OCI-LY7 (cell line): ENCODE results near the gene GLRX3.

ENCODE experiments used
- EZH2phosphoT487 ChIP-seq: fragments of 200-600 bp; sonication (generic); IDR thresholded peaks from 2 replicates; pipeline ENCODE4 v1.6.1; 2018; ENCODE audit warnings: low read depth, borderline replicate concordance, mild to moderate bottlenecking, mixed run types, antibody characterized with exemption, low read length, moderate library complexity, mixed read lengths
- TF ChIP-seq, protein P1 (sequence below): fragments of 200-600 bp; sonication (generic); conservative IDR thresholded peaks from 2 replicates; pipeline ENCODE4 v1.5.1; 2014; ENCODE audit warnings: mild to moderate bottlenecking, antibody characterized with exemption, low read length, moderate library complexity, mixed read lengths

DNA sequence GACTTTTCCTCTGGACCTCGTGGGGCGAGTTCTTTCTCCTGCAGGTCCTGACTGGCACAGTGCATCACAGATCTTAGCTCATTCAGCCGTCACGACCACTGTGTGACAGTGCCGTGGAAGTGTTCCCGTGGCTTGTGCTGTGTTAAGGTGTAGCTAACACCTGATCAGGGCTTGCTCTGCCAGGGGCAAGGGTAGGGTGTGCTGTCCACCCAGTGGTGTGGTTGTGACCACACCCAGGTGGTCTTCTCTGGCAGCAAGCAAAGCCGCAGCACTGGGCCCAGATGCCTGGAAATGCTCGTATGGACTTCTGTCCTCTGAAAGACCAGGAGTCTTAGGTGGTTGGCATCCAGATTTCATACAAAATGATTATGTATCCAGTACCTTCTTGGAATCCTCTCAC, 86.2 kb downstream of the GLRX3 start:
- TF ChIP-seq, protein P1, sequence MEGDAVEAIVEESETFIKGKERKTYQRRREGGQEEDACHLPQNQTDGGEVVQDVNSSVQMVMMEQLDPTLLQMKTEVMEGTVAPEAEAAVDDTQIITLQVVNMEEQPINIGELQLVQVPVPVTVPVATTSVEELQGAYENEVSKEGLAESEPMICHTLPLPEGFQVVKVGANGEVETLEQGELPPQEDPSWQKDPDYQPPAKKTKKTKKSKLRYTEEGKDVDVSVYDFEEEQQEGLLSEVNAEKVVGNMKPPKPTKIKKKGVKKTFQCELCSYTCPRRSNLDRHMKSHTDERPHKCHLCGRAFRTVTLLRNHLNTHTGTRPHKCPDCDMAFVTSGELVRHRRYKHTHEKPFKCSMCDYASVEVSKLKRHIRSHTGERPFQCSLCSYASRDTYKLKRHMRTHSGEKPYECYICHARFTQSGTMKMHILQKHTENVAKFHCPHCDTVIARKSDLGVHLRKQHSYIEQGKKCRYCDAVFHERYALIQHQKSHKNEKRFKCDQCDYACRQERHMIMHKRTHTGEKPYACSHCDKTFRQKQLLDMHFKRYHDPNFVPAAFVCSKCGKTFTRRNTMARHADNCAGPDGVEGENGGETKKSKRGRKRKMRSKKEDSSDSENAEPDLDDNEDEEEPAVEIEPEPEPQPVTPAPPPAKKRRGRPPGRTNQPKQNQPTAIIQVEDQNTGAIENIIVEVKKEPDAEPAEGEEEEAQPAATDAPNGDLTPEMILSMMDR, result no peak
- no peak for TF ChIP-seq EZH2phosphoT487
